ENCODE measurements around the gene SMIM7.

SMIM7 gene

GRCh38 chr19:16638666-16639065, 21.3 kb downstream of the SMIM7 start:
- no peak overlapping the region for H2AFZ ChIP-seq (ENCODE audit: low read length, unreplicated experiment)
- no peaks in the 10 kb centered on the region for H3K36me3 ChIP-seq (ENCODE audit: insufficient read depth, low read length)
- no peaks in the 10 kb centered on the region for H3K4me1 ChIP-seq (ENCODE audit: control insufficient read depth, insufficient read depth, low read length, unreplicated experiment)
- H3K27ac ChIP-seq (ENCODE audit: low read depth, low read length) = no peak overlapping the region
- peaks cover 3% of the 10 kb centered on the region for H3K79me2 ChIP-seq (ENCODE audit: control insufficient read depth, insufficient read depth, low read length, unreplicated experiment)
- no peak overlapping the region for H3K4me3 ChIP-seq (ENCODE audit: low read depth, low read length)
- H3K27me3 ChIP-seq (ENCODE audit: insufficient read depth, low read length) = no peaks in the 10 kb centered on the region

GRCh38 chr19:16637535-16637934, 22.4 kb downstream of the SMIM7 start:
- H3K36me3 ChIP-seq (ENCODE audit: insufficient read depth, low read length) = no peaks in the 10 kb centered on the region
- no peak overlapping the region for H2AFZ ChIP-seq (ENCODE audit: low read length, unreplicated experiment)
- H3K79me2 ChIP-seq (ENCODE audit: control insufficient read depth, insufficient read depth, low read length, unreplicated experiment) = peaks cover 3% of the 10 kb centered on the region
- H3K27me3 ChIP-seq (ENCODE audit: insufficient read depth, low read length) = no peaks in the 10 kb centered on the region
- no peak overlapping the region for H3K4me3 ChIP-seq (ENCODE audit: low read depth, low read length)
- H3K4me1 ChIP-seq (ENCODE audit: control insufficient read depth, insufficient read depth, low read length, unreplicated experiment) = no peaks in the 10 kb centered on the region
- H3K27ac ChIP-seq (ENCODE audit: low read depth, low read length) = no peak overlapping the region

- Histone ChIP-seq H3K79me2 (ENCODE audit: control insufficient read depth, insufficient read depth, low read length, unreplicated experiment) (peaks cover 14% of the 10 kb centered on the region), H3K27me3 (ENCODE audit: insufficient read depth, low read length) (no peaks in the 10 kb centered on the region), H3K27ac (ENCODE audit: low read depth, low read length) (no peak overlapping the region)
Measured at GRCh38 chr19:16631465-16631864, 28.5 kb downstream of the SMIM7 start.

GRCh38 chr19:16628984-16629691, 30.8 kb downstream of the SMIM7 start:
- Histone ChIP-seq H3K27me3 (ENCODE audit: insufficient read depth, low read length) (no peaks in the 10 kb centered on the region), H3K27ac (ENCODE audit: low read depth, low read length) (peak overlapping the region; percentile 90), H3K79me2 (ENCODE audit: control insufficient read depth, insufficient read depth, low read length, unreplicated experiment) (peaks cover 38% of the 10 kb centered on the region), H3K4me1 (ENCODE audit: control insufficient read depth, insufficient read depth, low read length, unreplicated experiment) (peaks cover 16% of the 10 kb centered on the region), H2AFZ (ENCODE audit: low read length, unreplicated experiment) (peak overlapping the region; percentile 32), H3K36me3 (ENCODE audit: insufficient read depth, low read length) (no peaks in the 10 kb centered on the region), H3K4me3 (ENCODE audit: low read depth, low read length) (peak overlapping the region; percentile 98)

More at GRCh38 chr19:16631465-16631864, 28.5 kb downstream of the SMIM7 start:
- Histone ChIP-seq H3K36me3 (ENCODE audit: insufficient read depth, low read length) (no peaks in the 10 kb centered on the region), H3K4me1 (ENCODE audit: control insufficient read depth, insufficient read depth, low read length, unreplicated experiment) (peaks cover 6% of the 10 kb centered on the region), H2AFZ (ENCODE audit: low read length, unreplicated experiment) (no peak overlapping the region), H3K4me3 (ENCODE audit: low read depth, low read length) (no peak overlapping the region)

- Histone ChIP-seq H3K36me3 (ENCODE audit: insufficient read depth, low read length) (no peaks in the 10 kb centered on the region), H3K4me1 (ENCODE audit: control insufficient read depth, insufficient read depth, low read length, unreplicated experiment) (peaks cover 16% of the 10 kb centered on the region), H3K27me3 (ENCODE audit: insufficient read depth, low read length) (no peaks in the 10 kb centered on the region), H3K79me2 (ENCODE audit: control insufficient read depth, insufficient read depth, low read length, unreplicated experiment) (peaks cover 45% of the 10 kb centered on the region), H3K4me3 (ENCODE audit: low read depth, low read length) (peak within 1 kb of the TSS; percentile 98), H2AFZ (ENCODE audit: low read length, unreplicated experiment) (peak within 1 kb of the TSS; percentile 32), H3K27ac (ENCODE audit: low read depth, low read length) (peak within 1 kb of the TSS; percentile 90)
Measured at GRCh38 chr19:16628183-16628983, 31.6 kb downstream of the SMIM7 start, which contains the start of gene MED26. TSS of gene MED26 (minus strand) at chr19:16628204. CDS start at chr19:16627943, 261 bp downstream.

GRCh38 chr19:16627928-16628182, 32.1 kb downstream of the SMIM7 start:
- no peaks in the 10 kb centered on the region for H3K36me3 ChIP-seq (ENCODE audit: insufficient read depth, low read length)
- H3K79me2 ChIP-seq (ENCODE audit: control insufficient read depth, insufficient read depth, low read length, unreplicated experiment) = peaks cover 50% of the 10 kb centered on the region
- peak overlapping the region; percentile 56; the same call in 1 of the 2 replicates for H3K27ac ChIP-seq (ENCODE audit: low read depth, low read length)
- no peaks in the 10 kb centered on the region for H3K27me3 ChIP-seq (ENCODE audit: insufficient read depth, low read length)
- peak overlapping the region; percentile 98 for H3K4me3 ChIP-seq (ENCODE audit: low read depth, low read length)
- peaks cover 16% of the 10 kb centered on the region for H3K4me1 ChIP-seq (ENCODE audit: control insufficient read depth, insufficient read depth, low read length, unreplicated experiment)
- no peak overlapping the region for H2AFZ ChIP-seq (ENCODE audit: low read length, unreplicated experiment)

- H3K79me2 ChIP-seq (ENCODE audit: control insufficient read depth, insufficient read depth, low read length, unreplicated experiment) = peaks cover 55% of the 10 kb centered on the region
- H3K4me1 ChIP-seq (ENCODE audit: control insufficient read depth, insufficient read depth, low read length, unreplicated experiment) = peaks cover 16% of the 10 kb centered on the region
- peak overlapping the region; percentile 56 for H3K27ac ChIP-seq (ENCODE audit: low read depth, low read length)
- H3K27me3 ChIP-seq (ENCODE audit: insufficient read depth, low read length) = no peaks in the 10 kb centered on the region
- no peaks in the 10 kb centered on the region for H3K36me3 ChIP-seq (ENCODE audit: insufficient read depth, low read length)
- peak overlapping the region; percentile 98 for H3K4me3 ChIP-seq (ENCODE audit: low read depth, low read length)
- H2AFZ ChIP-seq (ENCODE audit: low read length, unreplicated experiment) = no peak overlapping the region
Measured at GRCh38 chr19:16627193-16627927, 32.6 kb downstream of the SMIM7 start.

GRCh38 chr19:16626796-16627192, 33.1 kb downstream of the SMIM7 start:
- Histone ChIP-seq H3K4me1 (ENCODE audit: control insufficient read depth, insufficient read depth, low read length, unreplicated experiment) (peaks cover 16% of the 10 kb centered on the region), H3K36me3 (ENCODE audit: insufficient read depth, low read length) (no peaks in the 10 kb centered on the region), H3K79me2 (ENCODE audit: control insufficient read depth, insufficient read depth, low read length, unreplicated experiment) (peaks cover 61% of the 10 kb centered on the region), H3K4me3 (ENCODE audit: low read depth, low read length) (peak overlapping the region; percentile 98), H3K27ac (ENCODE audit: low read depth, low read length) (peak overlapping the region; percentile 56; the same call in 1 of the 2 replicates), H2AFZ (ENCODE audit: low read length, unreplicated experiment) (no peak overlapping the region), H3K27me3 (ENCODE audit: insufficient read depth, low read length) (no peaks in the 10 kb centered on the region)

- H3K4me3 ChIP-seq (ENCODE audit: low read depth, low read length) = peak overlapping the region; percentile 98; the same call in 1 of the 2 replicates
- H3K27me3 ChIP-seq (ENCODE audit: insufficient read depth, low read length) = no peaks in the 10 kb centered on the region
- H2AFZ ChIP-seq (ENCODE audit: low read length, unreplicated experiment) = no peak overlapping the region
- H3K4me1 ChIP-seq (ENCODE audit: control insufficient read depth, insufficient read depth, low read length, unreplicated experiment) = peaks cover 16% of the 10 kb centered on the region
- H3K79me2 ChIP-seq (ENCODE audit: control insufficient read depth, insufficient read depth, low read length, unreplicated experiment) = peaks cover 75% of the 10 kb centered on the region
- H3K36me3 ChIP-seq (ENCODE audit: insufficient read depth, low read length) = no peaks in the 10 kb centered on the region
- no peak overlapping the region for H3K27ac ChIP-seq (ENCODE audit: low read depth, low read length)
Measured at GRCh38 chr19:16625163-16625958, 34.6 kb downstream of the SMIM7 start.

- no peaks in the 10 kb centered on the region for H3K36me3 ChIP-seq (ENCODE audit: insufficient read depth, low read length)
- H3K4me3 ChIP-seq (ENCODE audit: low read depth, low read length) = no peak overlapping the region
- H3K27me3 ChIP-seq (ENCODE audit: insufficient read depth, low read length) = no peaks in the 10 kb centered on the region
- no peak overlapping the region for H2AFZ ChIP-seq (ENCODE audit: low read length, unreplicated experiment)
- no peak overlapping the region for H3K27ac ChIP-seq (ENCODE audit: low read depth, low read length)
- peaks cover 13% of the 10 kb centered on the region for H3K4me1 ChIP-seq (ENCODE audit: control insufficient read depth, insufficient read depth, low read length, unreplicated experiment)
- peaks cover 87% of the 10 kb centered on the region for H3K79me2 ChIP-seq (ENCODE audit: control insufficient read depth, insufficient read depth, low read length, unreplicated experiment)
Measured at GRCh38 chr19:16624236-16624635, 35.7 kb downstream of the SMIM7 start.
